NB4 (cell line): ENCODE results near the gene IL2RA.

Experiments
- DNase-seq: peaks from one replicate; pipeline ENCODE4 v3.0.0; 2010; ENCODE audit warnings: low read depth
- H3K4me3 ChIP-seq: one replicate; pipeline ENCODE4 v1.5.1; 2011; ENCODE audit warnings: mild to moderate bottlenecking, low read depth, low read length, moderate library complexity
- CTCF ChIP-seq: IDR thresholded peaks from one replicate; pipeline ENCODE4 v1.5.1; 2012; ENCODE audit warnings: low read depth, low read length
- MAX ChIP-seq: IDR thresholded peaks from 2 replicates; pipeline ENCODE4 v1.6.1; 2011; ENCODE audit warnings: low read depth, low read length
- MYC ChIP-seq: IDR thresholded peaks from 2 replicates; pipeline ENCODE4 v1.6.1; 2011; ENCODE audit warnings: low read depth, low read length
- POLR2A ChIP-seq: IDR thresholded peaks from 2 replicates; pipeline ENCODE4 v1.6.1; 2011; ENCODE audit warnings: mild to moderate bottlenecking; ENCODE audit not compliant: insufficient read length; ENCODE audit errors: extremely low read depth

The IL2RA gene

GRCh38 chr10:6012121-6012905 lies 49.9 kb downstream of the IL2RA start:
- TF ChIP-seq MYC = no peak
- no peak for TF ChIP-seq MAX
- TF ChIP-seq CTCF = no peak
- TF ChIP-seq POLR2A = no peak
- no peak overlapping the region for H3K4me3 ChIP-seq

GRCh38 chr10:6011558-6011957 lies 50.6 kb downstream of the IL2RA start:
- H3K4me3 ChIP-seq = no peak overlapping the region
- no peak for DNase-seq
- TF ChIP-seq CTCF (no peak), POLR2A (no peak), MYC (no peak), MAX (no peak)

More at GRCh38 chr10:6012121-6012905, 49.9 kb downstream of the IL2RA start:
- DNase-seq = no peak

GRCh38 chr10:6010569-6010968 lies 51.6 kb downstream of the IL2RA start:
- TF ChIP-seq MAX (no peak), CTCF (no peak), POLR2A (no peak), MYC (no peak)
- no peak overlapping the region for H3K4me3 ChIP-seq

GRCh38 chr10:6009961-6010360 lies 52.2 kb downstream of the IL2RA start:
- TF ChIP-seq MYC (no peak), MAX (no peak), POLR2A (no peak), CTCF (no peak)
- DNase-seq = no peak
- H3K4me3 ChIP-seq = no peak overlapping the region

More at GRCh38 chr10:6010569-6010968, 51.6 kb downstream of the IL2RA start:
- DNase-seq = no peak

GRCh38 chr10:6009150-6009549 lies 53.0 kb downstream of the IL2RA start:
- no peak overlapping the region for H3K4me3 ChIP-seq
- TF ChIP-seq POLR2A (no peak), MYC (no peak), CTCF (no peak), MAX (no peak)
- DNase-seq = peak; percentile 51
